ENCODE data around the gene DNAI1. TPM values are rescaled to one million over a fixed set of nuclear protein-coding genes. Genes with fewer than 3 reads are reported as not detected.
"Not testable (repeated sequence)": the region's sequence is repeated elsewhere in the genome, so short reads cannot be mapped to it uniquely, and the experiment has no call there.

DNAI1 gene
- total and polyA plus RNA-seq, 4 donors = 4.6 to 26.2 (median 9.2) TPM

DNA sequence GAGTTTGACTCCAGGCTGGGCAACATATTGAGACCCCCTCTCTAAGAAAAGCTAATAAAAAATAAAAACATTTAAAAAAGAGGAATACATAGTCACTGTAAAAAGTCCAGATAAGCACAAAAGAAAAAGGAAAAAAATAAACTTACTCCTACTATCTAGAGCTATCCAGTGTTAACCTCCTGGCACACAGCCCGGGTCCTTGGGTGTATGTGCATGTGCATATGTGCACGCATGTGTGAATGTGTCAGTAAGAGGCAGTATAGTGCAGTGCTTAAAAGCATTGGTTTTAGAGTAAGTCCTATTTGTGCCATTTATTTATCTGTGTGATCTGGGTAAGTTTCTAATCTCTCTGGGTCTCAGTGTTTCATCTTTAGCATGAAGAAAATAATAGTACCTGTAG lies 26.9 kb upstream of the DNAI1 start:
- peak in 2 of 3 donors; percentile 45 to 57 for DNase-seq
- ATAC-seq (ENCODE audit: insufficient read depth, low FRiP score) = no peak
- no peak overlapping the region for H3K4me3 ChIP-seq
- no peak overlapping the region for H3K27ac ChIP-seq (ENCODE audit: low read depth in 1 of 2, low read length in 1 of 2)
- H3K36me3 ChIP-seq (ENCODE audit: control insufficient read depth in 4 of 4, insufficient read depth in 4 of 4, low read length in 4 of 4) = peaks cover 0 to 5% (median 0%) of the 10 kb centered on the region in 4 donors
- peaks cover 7 to 23% (median 13%) of the 10 kb centered on the region in 5 donors for H3K4me1 ChIP-seq (ENCODE audit: control insufficient read depth in 5 of 5, insufficient read depth in 5 of 5, low read length in 5 of 5)
- H3K9ac ChIP-seq (ENCODE audit: insufficient read depth in 1 of 2, low read length in 2 of 2) = no peak overlapping the region
- H3K9me3 ChIP-seq (ENCODE audit: control insufficient read depth in 4 of 4, insufficient read depth in 3 of 4, low read length in 3 of 4) = no peaks in the 10 kb centered on the region
- no peaks in the 10 kb centered on the region for H3K27me3 ChIP-seq (ENCODE audit: control insufficient read depth in 3 of 3, insufficient read depth in 3 of 3, low read length in 2 of 3)
- WGBS, 2 donors = 83 to 85% methylated on average over 2 of the region's 2 CpGs
- TF ChIP-seq, protein P1, sequence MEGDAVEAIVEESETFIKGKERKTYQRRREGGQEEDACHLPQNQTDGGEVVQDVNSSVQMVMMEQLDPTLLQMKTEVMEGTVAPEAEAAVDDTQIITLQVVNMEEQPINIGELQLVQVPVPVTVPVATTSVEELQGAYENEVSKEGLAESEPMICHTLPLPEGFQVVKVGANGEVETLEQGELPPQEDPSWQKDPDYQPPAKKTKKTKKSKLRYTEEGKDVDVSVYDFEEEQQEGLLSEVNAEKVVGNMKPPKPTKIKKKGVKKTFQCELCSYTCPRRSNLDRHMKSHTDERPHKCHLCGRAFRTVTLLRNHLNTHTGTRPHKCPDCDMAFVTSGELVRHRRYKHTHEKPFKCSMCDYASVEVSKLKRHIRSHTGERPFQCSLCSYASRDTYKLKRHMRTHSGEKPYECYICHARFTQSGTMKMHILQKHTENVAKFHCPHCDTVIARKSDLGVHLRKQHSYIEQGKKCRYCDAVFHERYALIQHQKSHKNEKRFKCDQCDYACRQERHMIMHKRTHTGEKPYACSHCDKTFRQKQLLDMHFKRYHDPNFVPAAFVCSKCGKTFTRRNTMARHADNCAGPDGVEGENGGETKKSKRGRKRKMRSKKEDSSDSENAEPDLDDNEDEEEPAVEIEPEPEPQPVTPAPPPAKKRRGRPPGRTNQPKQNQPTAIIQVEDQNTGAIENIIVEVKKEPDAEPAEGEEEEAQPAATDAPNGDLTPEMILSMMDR (IDR thresholded peaks at IDR 0.05; ENCODE audit: control extremely low read depth, extremely low read depth) = no peak

DNA sequence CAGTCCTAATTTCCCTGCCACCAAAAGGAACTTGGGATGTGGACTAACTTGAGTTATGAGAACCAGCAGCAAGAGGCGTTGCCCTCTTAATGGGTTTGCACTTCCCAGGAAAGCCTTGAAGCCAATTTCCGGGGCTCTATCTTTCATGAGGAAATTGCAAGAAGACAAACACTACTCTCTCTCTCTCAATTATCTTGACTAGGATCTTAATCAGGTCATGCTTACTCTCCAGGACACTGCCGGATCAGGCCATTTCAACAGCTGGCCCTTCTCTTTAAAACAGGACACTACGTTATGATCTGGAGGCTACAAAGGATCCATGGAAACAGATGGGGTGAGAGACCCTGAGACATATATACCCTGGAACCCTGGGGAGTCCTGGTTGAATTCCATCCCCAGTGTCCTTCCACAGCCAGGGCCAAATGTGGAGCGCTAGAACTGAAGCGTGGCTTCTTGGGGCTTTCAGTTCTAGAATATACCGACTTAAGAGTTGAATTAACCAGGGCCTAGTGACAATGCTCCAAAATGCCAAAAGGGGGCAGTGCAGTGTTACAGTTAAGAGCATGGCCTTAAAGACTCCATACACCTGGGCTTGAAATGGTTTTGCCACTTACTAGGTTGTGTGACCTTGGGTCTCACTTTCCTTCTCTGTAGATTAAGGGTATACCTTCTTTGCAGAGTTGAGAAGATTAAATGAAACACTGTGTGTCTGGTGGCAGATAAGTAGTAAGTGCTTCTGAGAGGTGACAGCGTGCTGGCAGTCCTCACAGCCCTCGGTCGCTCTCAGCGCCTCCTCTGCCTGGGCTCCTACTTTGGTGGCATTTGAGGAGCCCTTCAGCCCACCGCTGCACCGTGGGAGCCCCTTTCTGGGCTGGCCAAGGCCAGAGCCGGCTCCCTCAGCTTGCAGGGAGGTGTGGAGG lies 21.3 kb upstream of the DNAI1 start:
- WGBS, 2 donors = 68 to 71% methylated on average over 13 to 14 of the region's 14 CpGs
- peaks cover 0 to 3% (median 0%) of the 10 kb centered on the region in 4 donors for H3K36me3 ChIP-seq (ENCODE audit: control insufficient read depth in 4 of 4, insufficient read depth in 4 of 4, low read length in 4 of 4)
- TF ChIP-seq, protein P1 (IDR thresholded peaks at IDR 0.05; ENCODE audit: control extremely low read depth, extremely low read depth) = peak; percentile 81
- no peaks in the 10 kb centered on the region for H3K27me3 ChIP-seq (ENCODE audit: control insufficient read depth in 3 of 3, insufficient read depth in 3 of 3, low read length in 2 of 3)
- no peak overlapping the region for H3K4me3 ChIP-seq
- DNase-seq = peak; percentile 61 to 87 (median 76)
- H3K27ac ChIP-seq (ENCODE audit: low read depth in 1 of 2, low read length in 1 of 2) = no peak overlapping the region
- no peaks in the 10 kb centered on the region for H3K9me3 ChIP-seq (ENCODE audit: control insufficient read depth in 4 of 4, insufficient read depth in 3 of 4, low read length in 3 of 4)
- peaks cover 3 to 26% (median 8%) of the 10 kb centered on the region in 5 donors for H3K4me1 ChIP-seq (ENCODE audit: control insufficient read depth in 5 of 5, insufficient read depth in 5 of 5, low read length in 5 of 5)
- H3K9ac ChIP-seq (ENCODE audit: insufficient read depth in 1 of 2, low read length in 2 of 2) = no peak overlapping the region
- ATAC-seq (ENCODE audit: insufficient read depth, low FRiP score) = peak; percentile 66

DNA sequence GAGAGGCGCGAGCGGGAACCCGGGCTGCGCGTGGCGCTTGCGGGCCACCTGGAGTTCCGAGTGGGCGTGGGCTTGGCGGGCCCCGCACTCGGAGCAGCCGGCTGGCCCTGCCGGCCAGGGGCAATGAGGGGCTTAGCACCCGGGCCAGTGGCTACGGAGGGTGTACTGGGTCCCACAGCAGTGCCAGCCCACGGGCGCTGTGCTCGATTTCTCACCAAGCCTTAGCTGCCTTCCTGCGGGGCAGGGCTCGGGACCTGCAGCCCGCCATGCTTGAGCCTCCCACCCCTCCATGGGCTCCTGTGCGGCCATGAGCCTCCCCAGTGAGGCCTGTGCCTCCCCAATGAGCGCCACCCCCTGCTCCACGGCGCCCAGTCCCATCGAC lies 20.7 kb upstream of the DNAI1 start:
- not testable (repeated sequence) for H3K4me3 ChIP-seq; ATAC-seq (ENCODE audit: insufficient read depth, low FRiP score); H3K36me3 ChIP-seq (ENCODE audit: control insufficient read depth in 4 of 4, insufficient read depth in 4 of 4, low read length in 4 of 4); H3K9ac ChIP-seq (ENCODE audit: insufficient read depth in 1 of 2, low read length in 2 of 2); H3K27me3 ChIP-seq (ENCODE audit: control insufficient read depth in 3 of 3, insufficient read depth in 3 of 3, low read length in 2 of 3); H3K9me3 ChIP-seq (ENCODE audit: control insufficient read depth in 4 of 4, insufficient read depth in 3 of 4, low read length in 3 of 4); DNase-seq; H3K27ac ChIP-seq (ENCODE audit: low read depth in 1 of 2, low read length in 1 of 2)
- 95 to 96% methylated on average over 19 to 28 of the region's 28 CpGs for WGBS, 2 donors
- H3K4me1 ChIP-seq (ENCODE audit: control insufficient read depth in 5 of 5, insufficient read depth in 5 of 5, low read length in 5 of 5) = peaks cover 3 to 25% (median 8%) of the 10 kb centered on the region in 5 donors

DNA sequence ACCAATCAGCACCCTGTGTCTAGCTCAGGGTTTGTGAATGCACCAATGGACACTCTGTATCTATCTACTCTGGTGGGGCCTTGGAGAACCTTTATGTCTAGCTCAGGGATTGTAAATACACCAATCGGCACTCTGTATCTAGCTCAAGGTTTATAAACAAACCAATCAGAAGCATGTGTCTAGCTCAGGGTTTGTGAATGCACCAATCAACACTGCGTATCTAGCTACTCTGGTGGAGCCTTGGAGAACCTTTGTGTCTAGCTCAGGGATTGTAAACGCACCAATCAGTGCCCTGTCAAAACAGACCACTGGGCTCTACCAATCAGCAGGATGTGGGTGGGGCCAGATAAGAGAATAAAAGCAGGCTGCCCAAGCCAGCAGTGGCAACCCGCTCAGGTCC lies 20.1 kb upstream of the DNAI1 start:
- not testable (repeated sequence) for H3K4me3 ChIP-seq; H3K27me3 ChIP-seq (ENCODE audit: control insufficient read depth in 3 of 3, insufficient read depth in 3 of 3, low read length in 2 of 3); H3K9ac ChIP-seq (ENCODE audit: insufficient read depth in 1 of 2, low read length in 2 of 2); DNase-seq; H3K9me3 ChIP-seq (ENCODE audit: control insufficient read depth in 4 of 4, insufficient read depth in 3 of 4, low read length in 3 of 4); H3K27ac ChIP-seq (ENCODE audit: low read depth in 1 of 2, low read length in 1 of 2); H3K36me3 ChIP-seq (ENCODE audit: control insufficient read depth in 4 of 4, insufficient read depth in 4 of 4, low read length in 4 of 4); ATAC-seq (ENCODE audit: insufficient read depth, low FRiP score)
- WGBS, 2 donors = 92 to 95% methylated on average over 4 of the region's 4 CpGs
- peaks cover 3 to 25% (median 8%) of the 10 kb centered on the region in 5 donors for H3K4me1 ChIP-seq (ENCODE audit: control insufficient read depth in 5 of 5, insufficient read depth in 5 of 5, low read length in 5 of 5)
